Liver (tissue), 9 donors: ENCODE measurements around the gene ROPN1L. TPM values are rescaled to one million over a fixed set of nuclear protein-coding genes. Genes with fewer than 3 reads are reported as not detected.

ENCODE experiments used
- DNase-seq: peaks from one replicate; pipeline ENCODE4 v3.0.0-alpha.2; 2017; ENCODE audit warnings: low spot score
- H3K27ac ChIP-seq, 2 donors: one replicate each; pipeline ENCODE4 v1.7.0; 2013; ENCODE audit warnings: inconsistent platforms in 2 of 2, low read length in 2 of 2, control low read depth in 1 of 2, low read depth in 1 of 2, mild to moderate bottlenecking in 1 of 2
- H3K27me3 ChIP-seq, 4 donors: one replicate each; pipeline versions ENCODE4 v1.6.1 to v1.7.0; 2013; ENCODE audit warnings: low read length in 3 of 4, inconsistent platforms in 1 of 4, mild to moderate bottlenecking in 1 of 4, moderate library complexity in 1 of 4; ENCODE audit not compliant: control insufficient read depth in 4 of 4, insufficient read depth in 4 of 4
- H3K36me3 ChIP-seq, 4 donors: one replicate each; pipeline versions ENCODE4 v1.6.1 to v1.7.0; 2013; ENCODE audit warnings: low read length in 3 of 4, mild to moderate bottlenecking in 3 of 4, low read depth in 1 of 4, moderate library complexity in 1 of 4; ENCODE audit not compliant: control insufficient read depth in 4 of 4, insufficient read depth in 3 of 4
- H3K4me1 ChIP-seq, 4 donors: one replicate each; pipeline versions ENCODE4 v1.6.1 to v1.7.0; 2013; ENCODE audit warnings: low read length in 3 of 4, mild to moderate bottlenecking in 3 of 4, moderate library complexity in 1 of 4; ENCODE audit not compliant: control insufficient read depth in 4 of 4, insufficient read depth in 4 of 4
- H3K4me3 ChIP-seq, 3 donors: one replicate each; pipeline versions ENCODE4 v1.6.1 to v1.7.0; 2013; ENCODE audit warnings: low read length in 3 of 3, control low read depth in 1 of 3, low read depth in 1 of 3, mild to moderate bottlenecking in 1 of 3
- H3K9ac ChIP-seq, 2 donors: one replicate each; pipeline ENCODE4 v1.7.0; 2013; ENCODE audit warnings: low read length in 2 of 2, mild to moderate bottlenecking in 2 of 2, moderate library complexity in 2 of 2, control low read depth in 1 of 2, low read depth in 1 of 2
- H3K9me3 ChIP-seq, 4 donors: one replicate each; pipeline versions ENCODE4 v1.6.1 to v1.7.0; 2013; ENCODE audit warnings: low read length in 3 of 4; ENCODE audit not compliant: control insufficient read depth in 4 of 4
- FOXA1 ChIP-seq: IDR thresholded peaks from 2 replicates; pipeline ENCODE4 v1.6.1; 2016; ENCODE audit warnings: antibody characterized with exemption
- FOXA2 ChIP-seq: IDR thresholded peaks from 2 replicates; pipeline ENCODE4 v1.6.1; 2016; ENCODE audit warnings: antibody characterized with exemption
- GABPA ChIP-seq, 2 donors: IDR thresholded peaks in 1 of 2; conservative IDR thresholded peaks in 1 of 2; 2 replicates each; pipeline ENCODE4 v1.6.1; 2016; ENCODE audit warnings: antibody characterized with exemption in 2 of 2, mild to moderate bottlenecking in 1 of 2, moderate library complexity in 1 of 2
- HNF4A ChIP-seq, 2 donors: conservative IDR thresholded peaks; 2 replicates each; pipeline ENCODE4 v1.6.1; 2016; ENCODE audit warnings: antibody characterized with exemption in 2 of 2, mild to moderate bottlenecking in 2 of 2
- HNF4G ChIP-seq: IDR thresholded peaks from 2 replicates; pipeline ENCODE4 v1.6.1; 2016; ENCODE audit warnings: antibody characterized with exemption
- JUND ChIP-seq, 2 donors: IDR thresholded peaks; 2 replicates each; pipeline ENCODE4 v1.6.1; 2016; ENCODE audit warnings: antibody characterized with exemption in 2 of 2
- NR2F2 ChIP-seq: IDR thresholded peaks from 2 replicates; pipeline ENCODE4 v1.6.1; 2016; ENCODE audit warnings: antibody characterized with exemption
- RAD21 ChIP-seq, 2 donors: IDR thresholded peaks; 2 replicates each; pipeline ENCODE4 v1.6.1; 2016; ENCODE audit warnings: antibody characterized with exemption in 2 of 2, mild to moderate bottlenecking in 2 of 2
- SP1 ChIP-seq: IDR thresholded peaks from 2 replicates; pipeline ENCODE4 v1.6.1; 2018; ENCODE audit warnings: antibody characterized with exemption, mild to moderate bottlenecking
- YY1 ChIP-seq: IDR thresholded peaks from 2 replicates; pipeline ENCODE4 v1.6.1; 2016; ENCODE audit warnings: antibody characterized with exemption, mild to moderate bottlenecking
- WGBS: extraction: QIAGEN DNeasy Blood & Tissue Kit; methylation state at CpG from one replicate; pipeline ENCODE4 v1.1.7; 2013; 5-methylcytosine and 5-hydroxymethylcytosine counted together
- polyA plus RNA-seq, 2 donors: library from polyadenylated mRNA; stranded (reverse) in 1 of 2; unstranded in 1 of 2; fragments of 200-250 nt in 1 of 2; fragments of >200 nt in 1 of 2; fragmentation: Nextera tagmentation in 1 of 2; extraction: Ambion mirVana in 1 of 2; gene quantifications; one replicate each; pipeline versions ENCODE4 v1.2.1 to v1.2.3, GENCODE V29; 2013 to 2015
- total RNA-seq, 2 donors: library from RNA; depleted of rRNA; stranded (reverse); fragments of >200 nt; gene quantifications; one replicate each; pipeline ENCODE4 v1.2.3, GENCODE V29; 2014
- TF ChIP-seq, protein P1 (sequence below): IDR thresholded peaks from 2 replicates; pipeline ENCODE4 v1.6.1; 2016; ENCODE audit warnings: antibody characterized with exemption
- TF ChIP-seq, protein P2 (sequence below): IDR thresholded peaks from 2 replicates; pipeline ENCODE4 v1.6.1; 2016; ENCODE audit warnings: antibody characterized with exemption
- TF ChIP-seq, protein P3 (sequence below): fragments of 150-350 bp; IDR thresholded peaks from 2 replicates; pipeline ENCODE4 v1.5.1; 2017; ENCODE audit warnings: improper control_type of control experiment, low read depth, low read length; ENCODE audit not compliant: missing input control
- TF ChIP-seq, protein P4 (sequence below): IDR thresholded peaks from 2 replicates; pipeline ENCODE4 v1.6.1; 2016; ENCODE audit warnings: antibody characterized with exemption
- TF ChIP-seq, protein P5 (sequence below): IDR thresholded peaks from 2 replicates; pipeline ENCODE4 v1.6.1; 2016; ENCODE audit warnings: antibody characterized with exemption, mild to moderate bottlenecking
- donor health status: healthy.
- donor health status: healthy.
- donor health status: healthy.
- donor health status: healthy.
- donor health status: healthy.

ROPN1L gene
- total and polyA plus RNA-seq, 4 donors = 0.25 to 1.3 (median 0.87) TPM

DNA sequence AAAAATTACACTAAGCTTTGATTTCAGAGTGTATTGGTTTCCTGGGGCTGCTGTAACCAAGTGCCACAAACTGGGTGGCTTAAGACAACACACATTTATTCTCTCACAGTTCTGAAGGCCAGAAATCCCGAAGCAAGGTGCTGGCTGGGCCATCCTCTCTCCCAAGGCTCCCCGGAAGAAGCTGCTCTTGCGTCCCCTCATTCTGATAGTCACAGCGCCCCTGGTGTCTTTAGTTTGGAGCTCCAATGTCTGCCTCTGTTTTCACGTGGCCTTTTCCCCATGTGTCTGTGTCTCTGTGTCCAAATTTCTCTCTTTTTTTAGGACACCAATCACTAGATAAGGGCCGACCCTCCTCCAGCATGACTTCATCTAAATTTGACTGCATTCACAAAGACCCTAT lies 56.7 kb downstream of the ROPN1L start (continued):
- TF ChIP-seq JUND (IDR thresholded peaks at IDR 0.05) = no peak
- no peak for TF ChIP-seq SP1
- TF ChIP-seq, protein P1, sequence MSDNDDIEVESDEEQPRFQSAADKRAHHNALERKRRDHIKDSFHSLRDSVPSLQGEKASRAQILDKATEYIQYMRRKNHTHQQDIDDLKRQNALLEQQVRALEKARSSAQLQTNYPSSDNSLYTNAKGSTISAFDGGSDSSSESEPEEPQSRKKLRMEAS = no peak

DNA sequence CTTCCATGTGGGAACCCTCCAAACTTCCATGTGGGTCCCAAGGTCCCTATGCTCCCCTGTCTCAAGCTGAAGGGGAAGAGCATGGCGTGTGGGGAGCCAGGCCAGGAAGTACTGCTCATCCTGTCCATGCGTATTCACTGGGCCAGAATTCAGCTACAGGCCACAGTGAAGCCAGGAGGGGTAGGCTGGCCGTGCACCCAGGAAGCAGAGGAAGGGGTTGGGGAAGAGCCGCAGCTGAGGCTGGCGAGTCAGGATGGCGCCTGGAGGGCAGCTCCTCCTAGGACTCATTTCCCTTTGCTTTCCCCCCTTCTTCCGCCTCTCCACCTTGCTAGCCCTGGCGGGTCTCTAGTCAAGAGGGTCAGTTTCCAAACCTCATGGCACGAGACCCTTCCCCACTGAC lies 57.4 kb downstream of the ROPN1L start:
- Histone ChIP-seq H3K9me3 (peaks cover 0 to 9% (median 3%) of the 10 kb centered on the region in 4 donors), H3K4me3 (no peak overlapping the region), H3K27me3 (no peaks in the 10 kb centered on the region), H3K9ac (no peak overlapping the region), H3K36me3 (no peaks in the 10 kb centered on the region), H3K27ac (no peak overlapping the region), H3K4me1 (no peaks in the 10 kb centered on the region)
- DNase-seq = no peak
- 87% methylated on average over 9 of the region's 9 CpGs for WGBS
- TF ChIP-seq SP1 = no peak
- no peak for TF ChIP-seq JUND (IDR thresholded peaks at IDR 0.05)
- TF ChIP-seq, protein P2, sequence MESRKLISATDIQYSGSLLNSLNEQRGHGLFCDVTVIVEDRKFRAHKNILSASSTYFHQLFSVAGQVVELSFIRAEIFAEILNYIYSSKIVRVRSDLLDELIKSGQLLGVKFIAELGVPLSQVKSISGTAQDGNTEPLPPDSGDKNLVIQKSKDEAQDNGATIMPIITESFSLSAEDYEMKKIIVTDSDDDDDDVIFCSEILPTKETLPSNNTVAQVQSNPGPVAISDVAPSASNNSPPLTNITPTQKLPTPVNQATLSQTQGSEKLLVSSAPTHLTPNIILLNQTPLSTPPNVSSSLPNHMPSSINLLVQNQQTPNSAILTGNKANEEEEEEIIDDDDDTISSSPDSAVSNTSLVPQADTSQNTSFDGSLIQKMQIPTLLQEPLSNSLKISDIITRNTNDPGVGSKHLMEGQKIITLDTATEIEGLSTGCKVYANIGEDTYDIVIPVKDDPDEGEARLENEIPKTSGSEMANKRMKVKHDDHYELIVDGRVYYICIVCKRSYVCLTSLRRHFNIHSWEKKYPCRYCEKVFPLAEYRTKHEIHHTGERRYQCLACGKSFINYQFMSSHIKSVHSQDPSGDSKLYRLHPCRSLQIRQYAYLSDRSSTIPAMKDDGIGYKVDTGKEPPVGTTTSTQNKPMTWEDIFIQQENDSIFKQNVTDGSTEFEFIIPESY = no peak
- no peak for TF ChIP-seq NR2F2
- no peak for TF ChIP-seq RAD21 (IDR thresholded peaks at IDR 0.05)
- no peak for TF ChIP-seq YY1
- TF ChIP-seq GABPA (IDR thresholded peaks at IDR 0.05 in 1 of 2, conservative IDR thresholded peaks at IDR 0.05 in 1 of 2) = no peak
- TF ChIP-seq, protein P1 = no peak
- TF ChIP-seq, protein P3, sequence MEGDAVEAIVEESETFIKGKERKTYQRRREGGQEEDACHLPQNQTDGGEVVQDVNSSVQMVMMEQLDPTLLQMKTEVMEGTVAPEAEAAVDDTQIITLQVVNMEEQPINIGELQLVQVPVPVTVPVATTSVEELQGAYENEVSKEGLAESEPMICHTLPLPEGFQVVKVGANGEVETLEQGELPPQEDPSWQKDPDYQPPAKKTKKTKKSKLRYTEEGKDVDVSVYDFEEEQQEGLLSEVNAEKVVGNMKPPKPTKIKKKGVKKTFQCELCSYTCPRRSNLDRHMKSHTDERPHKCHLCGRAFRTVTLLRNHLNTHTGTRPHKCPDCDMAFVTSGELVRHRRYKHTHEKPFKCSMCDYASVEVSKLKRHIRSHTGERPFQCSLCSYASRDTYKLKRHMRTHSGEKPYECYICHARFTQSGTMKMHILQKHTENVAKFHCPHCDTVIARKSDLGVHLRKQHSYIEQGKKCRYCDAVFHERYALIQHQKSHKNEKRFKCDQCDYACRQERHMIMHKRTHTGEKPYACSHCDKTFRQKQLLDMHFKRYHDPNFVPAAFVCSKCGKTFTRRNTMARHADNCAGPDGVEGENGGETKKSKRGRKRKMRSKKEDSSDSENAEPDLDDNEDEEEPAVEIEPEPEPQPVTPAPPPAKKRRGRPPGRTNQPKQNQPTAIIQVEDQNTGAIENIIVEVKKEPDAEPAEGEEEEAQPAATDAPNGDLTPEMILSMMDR = no peak
- TF ChIP-seq, protein P4, sequence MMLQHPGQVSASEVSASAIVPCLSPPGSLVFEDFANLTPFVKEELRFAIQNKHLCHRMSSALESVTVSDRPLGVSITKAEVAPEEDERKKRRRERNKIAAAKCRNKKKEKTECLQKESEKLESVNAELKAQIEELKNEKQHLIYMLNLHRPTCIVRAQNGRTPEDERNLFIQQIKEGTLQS = no peak
- no peak for TF ChIP-seq FOXA2

DNA sequence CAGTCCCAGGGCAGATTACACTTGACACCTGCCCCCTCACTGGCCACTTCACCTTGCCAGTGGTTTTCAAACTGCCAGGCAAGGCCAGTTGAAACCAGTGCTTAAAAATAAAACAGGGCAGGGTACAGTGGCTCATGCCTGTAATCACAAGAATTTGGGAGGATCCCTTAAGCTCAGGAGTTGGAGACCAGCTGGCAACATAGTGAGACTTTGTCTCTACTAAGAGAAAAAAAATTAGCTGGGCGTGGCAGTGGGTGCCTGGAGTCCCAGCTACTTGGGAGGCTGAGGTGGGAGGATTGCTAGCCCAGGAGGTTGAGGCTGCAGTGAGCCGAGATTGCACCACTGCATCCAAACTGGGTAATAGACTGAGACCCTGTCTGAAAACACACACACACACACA lies 58.1 kb downstream of the ROPN1L start:
- WGBS = 90% methylated on average over 2 of the region's 2 CpGs
- no peak overlapping the region for H3K9ac ChIP-seq
- no peaks in the 10 kb centered on the region for H3K27me3 ChIP-seq
- H3K4me1 ChIP-seq = no peaks in the 10 kb centered on the region
- TF ChIP-seq, protein P3 = no peak
- no peak for TF ChIP-seq FOXA1
- no peak for TF ChIP-seq GABPA (IDR thresholded peaks at IDR 0.05 in 1 of 2, conservative IDR thresholded peaks at IDR 0.05 in 1 of 2)
- no peak for TF ChIP-seq NR2F2
- no peak for TF ChIP-seq HNF4A (conservative IDR thresholded peaks at IDR 0.05)
- TF ChIP-seq YY1 = no peak
- TF ChIP-seq JUND (IDR thresholded peaks at IDR 0.05) = no peak
- no peak for TF ChIP-seq HNF4G
- TF ChIP-seq, protein P5, sequence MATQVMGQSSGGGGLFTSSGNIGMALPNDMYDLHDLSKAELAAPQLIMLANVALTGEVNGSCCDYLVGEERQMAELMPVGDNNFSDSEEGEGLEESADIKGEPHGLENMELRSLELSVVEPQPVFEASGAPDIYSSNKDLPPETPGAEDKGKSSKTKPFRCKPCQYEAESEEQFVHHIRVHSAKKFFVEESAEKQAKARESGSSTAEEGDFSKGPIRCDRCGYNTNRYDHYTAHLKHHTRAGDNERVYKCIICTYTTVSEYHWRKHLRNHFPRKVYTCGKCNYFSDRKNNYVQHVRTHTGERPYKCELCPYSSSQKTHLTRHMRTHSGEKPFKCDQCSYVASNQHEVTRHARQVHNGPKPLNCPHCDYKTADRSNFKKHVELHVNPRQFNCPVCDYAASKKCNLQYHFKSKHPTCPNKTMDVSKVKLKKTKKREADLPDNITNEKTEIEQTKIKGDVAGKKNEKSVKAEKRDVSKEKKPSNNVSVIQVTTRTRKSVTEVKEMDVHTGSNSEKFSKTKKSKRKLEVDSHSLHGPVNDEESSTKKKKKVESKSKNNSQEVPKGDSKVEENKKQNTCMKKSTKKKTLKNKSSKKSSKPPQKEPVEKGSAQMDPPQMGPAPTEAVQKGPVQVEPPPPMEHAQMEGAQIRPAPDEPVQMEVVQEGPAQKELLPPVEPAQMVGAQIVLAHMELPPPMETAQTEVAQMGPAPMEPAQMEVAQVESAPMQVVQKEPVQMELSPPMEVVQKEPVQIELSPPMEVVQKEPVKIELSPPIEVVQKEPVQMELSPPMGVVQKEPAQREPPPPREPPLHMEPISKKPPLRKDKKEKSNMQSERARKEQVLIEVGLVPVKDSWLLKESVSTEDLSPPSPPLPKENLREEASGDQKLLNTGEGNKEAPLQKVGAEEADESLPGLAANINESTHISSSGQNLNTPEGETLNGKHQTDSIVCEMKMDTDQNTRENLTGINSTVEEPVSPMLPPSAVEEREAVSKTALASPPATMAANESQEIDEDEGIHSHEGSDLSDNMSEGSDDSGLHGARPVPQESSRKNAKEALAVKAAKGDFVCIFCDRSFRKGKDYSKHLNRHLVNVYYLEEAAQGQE = no peak
- no peak overlapping the region for H3K27ac ChIP-seq
- DNase-seq = no peak
- no peaks in the 10 kb centered on the region for H3K36me3 ChIP-seq
- peaks cover 0 to 5% (median 2%) of the 10 kb centered on the region in 4 donors for H3K9me3 ChIP-seq
- no peak overlapping the region for H3K4me3 ChIP-seq
